DMS 273 (cell line): ENCODE data around the gene PDE8A.

Experiments used
- DNase-seq: peaks from one replicate; lab custom pipeline; 2025; ENCODE audit not compliant: unreplicated experiment; lab: John Stamatoyannopoulos, UW

Gene PDE8A

DNA sequence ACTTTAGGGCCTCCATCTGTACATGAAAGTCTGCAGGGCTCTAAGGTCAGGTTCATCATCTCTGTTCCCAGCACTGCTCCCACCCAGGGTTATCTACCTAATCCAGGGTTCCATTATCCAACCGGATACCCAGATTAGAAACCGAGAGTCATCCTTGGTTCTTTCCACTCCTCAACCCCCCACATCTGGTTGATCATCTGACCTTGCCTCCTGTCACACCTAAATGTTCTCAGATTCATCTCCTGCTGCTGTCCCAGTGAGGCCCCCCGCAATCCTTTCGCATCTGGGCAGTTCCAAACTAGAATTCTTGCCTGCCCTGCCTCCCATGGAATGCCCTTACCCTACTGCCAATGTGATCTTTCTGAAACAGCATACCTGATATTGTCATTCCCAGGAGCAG lies 136.5 kb downstream of the PDE8A start:
- no peak for DNase-seq

DNA sequence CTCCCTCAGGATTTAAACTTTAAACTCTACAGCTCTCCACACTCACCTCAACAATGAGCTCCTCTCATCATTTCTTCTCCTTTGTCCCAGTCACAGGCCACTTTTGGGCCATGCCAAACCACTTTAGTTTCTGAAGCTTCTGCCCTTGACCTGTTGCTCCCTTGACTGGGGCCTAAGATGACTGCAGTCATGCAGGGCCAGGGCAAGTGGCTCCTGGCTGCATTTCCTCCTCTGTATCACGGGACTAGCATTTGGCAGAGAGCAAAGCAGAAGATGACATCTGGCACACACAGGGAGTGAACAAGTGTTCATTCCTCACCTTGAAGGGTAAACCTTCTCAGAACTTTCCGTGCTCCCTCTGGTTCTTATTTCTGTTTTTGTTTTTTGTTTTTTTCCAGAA lies 136.9 kb downstream of the PDE8A start:
- peak; percentile 38 for DNase-seq

DNA sequence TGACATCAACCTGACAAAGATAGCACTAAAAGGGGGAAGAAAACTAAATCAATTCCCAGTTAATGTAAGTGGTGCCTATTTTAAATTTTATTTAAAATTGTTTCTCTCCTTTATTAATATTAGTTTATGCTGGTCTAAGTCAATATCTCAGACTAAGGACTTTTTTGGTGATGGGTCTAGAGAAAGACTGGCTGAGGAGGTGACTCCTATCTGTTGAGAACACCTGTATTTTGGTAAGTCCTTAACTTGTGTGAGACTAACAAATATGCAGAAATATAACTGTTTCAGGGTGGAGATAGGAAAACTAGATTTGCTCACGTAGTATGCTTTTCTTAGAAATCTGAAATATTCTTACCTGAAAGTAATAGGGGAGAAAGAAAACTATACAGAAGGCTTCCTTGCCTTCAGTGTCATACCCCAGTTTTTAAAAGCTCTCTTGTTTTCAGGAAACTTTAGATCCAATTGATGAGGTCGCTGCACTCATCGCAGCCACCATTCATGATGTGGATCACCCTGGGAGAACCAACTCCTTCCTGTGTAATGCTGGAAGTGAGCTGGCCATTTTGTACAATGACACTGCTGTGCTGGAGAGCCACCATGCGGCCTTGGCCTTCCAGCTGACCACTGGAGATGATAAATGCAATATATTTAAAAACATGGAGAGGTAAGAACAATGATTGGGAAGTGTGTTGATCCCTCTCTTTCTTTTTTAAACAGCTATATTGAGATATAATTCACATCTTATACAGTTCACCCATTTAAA lies 138.9 kb downstream of the PDE8A start:
- DNase-seq: no peak

DNA sequence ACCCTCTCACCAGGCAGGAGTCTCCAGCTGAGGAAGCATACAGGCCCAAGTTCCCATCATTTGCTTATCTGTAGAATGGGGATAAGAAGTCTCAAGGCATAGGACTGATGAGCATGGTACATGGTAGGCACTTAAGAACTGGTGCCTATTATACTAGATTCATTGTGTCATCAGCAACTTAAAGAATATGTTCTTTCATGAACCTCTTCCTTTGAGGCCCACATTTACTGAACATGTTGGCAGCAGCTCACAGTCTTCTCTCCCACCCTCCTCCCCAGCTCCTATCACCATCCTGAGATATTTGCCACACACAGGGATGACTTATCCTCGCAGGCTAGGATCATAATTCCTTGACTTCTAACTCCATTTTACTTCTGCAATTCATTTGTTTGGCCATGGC lies 142.5 kb downstream of the PDE8A start:
- DNase-seq: no peak

DNA sequence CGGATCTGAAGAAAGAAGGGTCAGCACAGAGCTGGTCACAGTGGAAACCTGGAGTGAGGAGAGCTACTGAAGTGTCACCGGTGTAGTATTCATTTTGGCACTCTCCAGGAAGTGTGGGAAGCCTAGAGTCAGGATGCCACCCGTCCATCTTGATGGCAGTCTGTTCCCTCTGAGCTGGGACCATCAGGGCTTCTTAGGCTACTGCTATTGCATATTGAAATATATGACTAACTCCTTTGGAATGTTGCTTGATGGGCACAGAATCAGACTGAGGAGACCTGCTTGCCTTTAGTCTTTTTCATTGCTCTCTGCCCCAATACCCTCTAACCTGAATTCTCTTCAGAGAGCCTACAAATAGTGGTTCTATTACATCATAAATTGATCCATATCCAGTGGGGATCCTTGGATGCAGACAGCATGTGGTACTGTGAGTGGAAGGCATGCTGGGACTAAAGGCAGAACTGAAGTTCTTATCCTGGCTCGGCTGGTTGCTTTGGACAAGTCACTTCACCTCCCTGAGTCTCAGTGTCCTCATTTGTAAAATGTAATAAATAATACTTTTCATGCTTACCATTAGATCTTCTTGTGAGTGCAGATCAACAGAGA lies 143.5 kb downstream of the PDE8A start:
- DNase-seq: no peak

DNA sequence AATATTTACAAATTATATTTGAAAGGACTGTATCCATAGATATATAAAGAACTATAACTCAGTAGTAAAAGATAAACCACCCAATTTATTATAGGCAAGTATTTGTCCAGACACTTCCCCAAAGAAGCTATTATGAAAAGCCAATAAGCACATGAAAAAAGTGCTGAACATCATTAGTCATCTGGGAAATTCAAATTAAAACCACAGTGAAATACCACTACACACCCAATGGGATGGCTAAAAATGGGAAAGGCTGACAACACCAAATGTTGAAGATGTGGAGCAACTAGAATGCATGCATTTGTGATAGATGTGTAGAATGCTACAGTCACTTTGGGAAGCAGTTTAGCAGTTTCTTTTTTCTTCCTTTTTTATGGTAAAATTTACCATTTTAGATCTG lies 147.0 kb downstream of the PDE8A start:
- no peak for DNase-seq

DNA sequence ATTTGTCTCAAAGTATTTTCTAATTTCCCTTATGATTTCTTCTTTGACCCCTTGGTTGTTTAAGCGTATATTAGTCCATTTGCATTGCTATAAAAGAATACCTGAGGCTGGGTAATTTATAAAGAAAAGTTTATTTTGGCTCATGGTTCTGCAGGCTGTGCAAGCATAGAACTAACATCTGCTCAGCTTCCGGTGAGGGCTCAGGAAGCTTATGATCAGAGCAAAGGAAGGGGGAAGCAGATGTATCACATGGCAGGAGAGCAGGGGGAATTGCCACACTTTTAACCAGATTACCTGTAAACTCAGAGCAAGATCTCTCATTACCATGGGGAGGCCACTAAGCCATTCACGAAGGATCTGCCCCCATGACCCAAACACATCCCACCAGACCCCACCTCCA lies 148.2 kb downstream of the PDE8A start:
- DNase-seq: peak; percentile 51

DNA sequence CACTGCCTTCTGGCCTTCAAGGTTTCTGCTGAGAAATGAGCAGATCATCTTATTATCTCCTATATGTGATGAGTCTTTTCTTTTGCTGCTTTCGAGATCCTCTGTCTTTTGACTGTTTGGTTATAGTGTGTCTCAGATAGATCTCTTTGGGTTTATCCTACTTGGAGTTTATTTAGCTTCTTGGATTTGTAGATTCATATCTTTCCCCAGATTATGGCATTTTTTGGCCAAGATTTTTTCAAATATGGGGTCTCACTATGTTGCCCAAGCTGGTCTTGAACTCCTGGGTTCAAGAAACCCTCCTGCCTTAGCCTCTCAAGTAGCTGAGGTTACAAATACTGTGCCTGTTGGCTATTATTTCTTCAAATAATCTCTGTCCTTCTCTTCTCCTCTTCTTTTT lies 150.3 kb downstream of the PDE8A start:
- no peak for DNase-seq

DNA sequence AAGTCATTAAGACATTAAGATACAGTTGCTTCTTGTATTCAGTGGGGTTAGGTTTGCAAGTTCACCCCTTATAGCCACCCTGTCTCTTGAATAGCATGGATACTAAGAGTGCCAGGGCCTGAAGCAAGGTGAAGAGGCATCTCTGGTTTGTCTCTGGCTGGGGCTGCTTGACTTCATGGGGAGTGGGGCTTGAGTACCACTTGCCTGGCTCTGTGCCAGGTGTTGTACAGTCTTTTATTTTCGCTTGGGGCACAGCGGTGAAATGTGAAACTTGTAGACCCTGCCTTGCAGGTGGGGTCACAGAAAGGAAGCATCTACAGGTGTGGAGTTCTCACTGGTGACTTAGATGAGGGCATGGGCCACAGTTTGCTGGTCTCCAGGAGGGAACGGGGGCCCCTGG lies 152.1 kb downstream of the PDE8A start:
- DNase-seq: no peak

DNA sequence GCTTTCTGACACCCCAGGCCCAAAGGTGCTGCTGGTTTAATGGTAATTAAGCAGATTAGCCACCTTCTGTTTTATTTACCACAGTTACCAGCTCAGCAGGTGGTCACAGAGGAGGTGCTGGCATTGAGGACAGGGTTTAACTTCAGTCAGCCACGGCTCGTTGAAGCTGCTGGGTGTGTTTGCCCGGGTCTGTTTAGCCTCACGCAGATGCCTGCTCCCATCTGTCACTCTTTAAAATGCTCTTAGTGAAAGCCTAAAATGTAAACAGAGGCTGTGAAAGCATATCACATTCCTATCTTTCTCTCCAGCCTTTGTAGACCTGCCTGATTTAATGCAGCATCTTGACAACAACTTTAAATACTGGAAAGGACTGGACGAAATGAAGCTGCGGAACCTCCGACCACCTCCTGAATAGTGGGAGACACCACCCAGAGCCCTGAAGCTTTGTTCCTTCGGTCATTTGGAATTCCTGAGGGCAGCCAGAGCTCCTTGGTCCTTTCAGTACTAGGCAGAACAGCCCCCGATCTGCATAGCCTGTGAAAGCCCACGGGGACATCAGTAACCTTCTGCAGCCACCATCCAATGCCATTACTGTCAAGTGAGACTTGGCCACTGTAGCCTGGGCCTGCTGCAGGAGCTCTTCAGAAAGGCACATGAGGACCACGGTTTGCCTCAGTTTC lies 156.0 kb downstream of the PDE8A start:
- DNase-seq: peak; percentile 95

DNA sequence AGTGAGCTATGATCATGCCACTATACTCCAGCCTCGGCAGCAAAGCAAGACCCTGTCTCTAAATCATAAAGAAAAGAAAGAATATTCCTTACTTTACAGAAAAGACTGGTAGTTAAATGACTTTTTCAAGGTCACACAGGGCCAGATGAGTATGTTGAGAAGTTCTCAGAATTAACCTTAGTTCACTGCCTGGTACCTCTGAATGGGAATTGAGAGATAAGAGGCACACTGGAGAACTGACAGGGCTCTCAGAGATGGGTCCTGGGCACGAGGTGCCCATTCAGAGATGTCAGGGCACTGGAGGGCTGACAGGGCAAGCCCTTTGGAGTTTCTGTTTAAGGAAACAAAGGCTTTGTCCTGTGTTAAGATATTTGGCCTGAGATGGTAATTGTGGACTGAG lies 157.7 kb downstream of the PDE8A start:
- no peak for DNase-seq

DNA sequence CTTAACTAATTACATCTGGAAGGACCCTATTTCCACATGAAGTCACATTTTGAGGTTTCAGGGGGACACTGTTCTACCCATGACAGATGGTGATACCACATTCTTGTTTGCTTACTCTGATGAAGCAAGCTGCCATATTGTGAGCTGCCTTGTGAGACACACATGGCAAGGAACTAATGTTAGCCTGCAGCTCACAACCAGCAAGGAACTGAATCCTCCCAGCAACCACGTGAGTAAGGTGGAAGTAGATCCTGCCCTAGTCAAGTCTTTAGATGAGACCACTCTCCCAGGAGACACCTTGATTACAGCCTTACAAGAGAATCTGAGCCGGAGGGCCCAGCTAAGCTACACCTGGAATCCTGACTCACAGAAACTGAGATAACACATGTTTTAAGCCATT lies 160.1 kb downstream of the PDE8A start:
- DNase-seq: peak; percentile 79

DNA sequence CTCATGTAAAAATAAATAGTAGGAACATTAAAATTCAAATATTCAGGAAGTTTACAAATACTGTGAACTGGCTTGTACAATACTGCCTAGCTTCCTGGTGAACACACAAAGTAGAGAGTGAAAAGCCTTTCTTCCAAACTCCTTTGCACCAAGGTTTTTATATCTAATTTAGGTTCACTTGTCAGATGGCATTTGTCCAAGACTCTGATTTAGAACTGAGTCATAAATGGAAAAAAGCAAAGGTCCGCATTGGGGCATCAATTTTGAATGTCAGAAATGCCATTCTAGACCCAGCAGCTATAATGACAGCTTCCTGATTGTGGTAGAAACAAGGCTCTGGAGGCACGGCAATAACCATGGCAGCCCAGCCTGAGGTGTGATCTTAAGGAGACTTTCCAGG lies 160.7 kb downstream of the PDE8A start:
- DNase-seq: peak; percentile 18

DNA sequence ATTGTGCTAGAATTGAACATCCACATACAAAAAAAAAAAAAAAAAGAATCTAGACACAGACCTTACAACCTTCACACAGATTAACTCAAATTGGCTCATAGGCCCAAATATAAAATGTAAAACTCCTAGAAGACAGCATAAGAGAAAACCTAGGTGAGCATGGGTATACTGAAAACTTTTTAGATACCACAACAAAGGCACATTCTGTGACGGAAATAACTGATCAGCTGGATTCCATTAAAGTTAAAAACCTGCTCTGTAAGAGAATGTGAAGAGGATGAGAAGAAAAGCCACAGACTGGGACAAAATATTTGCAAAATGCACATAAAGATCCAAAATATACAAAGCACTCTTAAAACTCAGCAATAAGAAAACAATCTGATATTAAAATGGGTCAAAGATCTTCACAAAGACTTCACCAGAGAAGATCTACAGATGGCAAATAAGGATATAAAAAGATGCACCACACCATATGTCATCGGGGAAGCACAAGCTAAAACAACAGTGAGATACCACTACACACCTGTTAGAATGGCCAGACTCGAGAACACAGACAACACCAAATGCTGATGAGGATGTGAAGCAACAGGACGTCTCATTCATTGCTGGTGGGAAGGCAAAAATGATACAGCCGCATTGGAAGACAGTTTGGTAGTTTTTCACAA lies 167.9 kb downstream of the PDE8A start:
- DNase-seq: peak; percentile 14

DNA sequence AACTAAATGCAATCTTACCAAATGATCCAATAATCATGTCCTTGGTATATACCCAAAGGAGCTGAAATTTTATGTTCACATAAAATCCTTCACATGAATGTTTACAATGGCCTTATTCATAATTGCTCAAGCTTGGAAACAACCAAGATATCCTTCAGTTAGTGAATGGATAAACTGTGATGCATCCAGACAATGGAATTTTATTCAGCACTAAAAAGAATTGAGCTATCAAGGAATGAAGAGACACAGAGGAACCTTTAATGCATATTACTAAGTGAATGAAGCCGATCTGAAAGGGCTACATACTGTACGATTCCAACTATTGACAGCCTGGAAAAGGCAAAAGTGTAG lies 168.4 kb downstream of the PDE8A start:
- DNase-seq: no peak

DNA sequence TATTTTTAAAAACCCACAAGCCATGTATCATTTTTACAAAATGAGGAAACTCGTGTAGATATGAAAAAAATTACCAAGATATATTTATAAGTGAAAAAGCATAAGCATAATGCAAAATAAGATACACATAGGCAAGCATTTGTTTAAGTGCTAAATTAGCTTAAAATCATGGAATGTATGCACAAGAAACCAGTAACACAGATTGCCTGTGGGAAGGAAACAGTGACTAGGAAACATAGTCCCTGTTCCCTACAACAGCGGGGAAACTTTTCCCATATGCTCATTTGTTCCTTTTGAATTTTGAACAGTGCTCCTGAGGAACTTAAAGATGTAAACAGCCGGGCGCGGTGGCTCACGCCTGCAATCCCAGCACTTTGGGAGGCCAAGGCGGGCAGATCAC lies 169.5 kb downstream of the PDE8A start:
- no peak for DNase-seq

DNA sequence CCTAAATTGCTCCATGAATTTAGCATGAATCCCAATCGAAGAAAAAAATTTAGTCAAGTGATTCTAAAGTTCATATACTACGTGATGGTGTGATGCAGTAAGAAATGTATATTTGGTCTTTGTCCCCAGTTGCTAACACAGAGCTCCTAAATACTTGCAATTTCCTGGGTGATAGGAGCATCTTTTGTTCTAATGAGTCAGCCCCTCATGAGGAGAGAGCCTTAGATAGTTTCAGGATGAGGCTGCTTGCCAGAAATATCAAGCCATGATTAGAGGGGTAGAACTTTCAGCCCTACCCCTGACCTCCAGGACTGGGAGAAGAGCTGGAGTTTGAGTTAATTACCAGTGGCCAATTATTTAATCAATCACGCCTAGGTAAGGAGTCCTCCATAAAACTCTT lies 170.2 kb downstream of the PDE8A start:
- DNase-seq: no peak

DNA sequence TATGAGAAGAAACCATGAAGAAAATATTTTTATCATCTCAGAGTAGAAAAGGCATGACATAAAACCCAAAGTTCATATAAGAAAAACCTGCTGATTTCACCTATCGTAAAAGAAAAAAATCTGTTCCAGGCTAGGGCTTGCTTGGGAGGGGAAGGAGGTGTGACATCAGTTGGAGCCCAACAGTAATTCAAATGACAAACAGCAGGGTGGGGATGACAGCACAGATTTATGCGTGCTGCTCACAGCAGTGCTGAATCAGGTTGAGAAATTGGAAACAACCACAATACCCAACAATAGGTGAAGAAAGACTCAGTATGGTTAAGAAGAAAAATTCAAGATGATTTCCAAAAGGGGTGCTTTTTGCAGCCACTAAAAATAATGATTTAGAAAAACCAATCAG lies 172.4 kb downstream of the PDE8A start:
- no peak for DNase-seq

DNA sequence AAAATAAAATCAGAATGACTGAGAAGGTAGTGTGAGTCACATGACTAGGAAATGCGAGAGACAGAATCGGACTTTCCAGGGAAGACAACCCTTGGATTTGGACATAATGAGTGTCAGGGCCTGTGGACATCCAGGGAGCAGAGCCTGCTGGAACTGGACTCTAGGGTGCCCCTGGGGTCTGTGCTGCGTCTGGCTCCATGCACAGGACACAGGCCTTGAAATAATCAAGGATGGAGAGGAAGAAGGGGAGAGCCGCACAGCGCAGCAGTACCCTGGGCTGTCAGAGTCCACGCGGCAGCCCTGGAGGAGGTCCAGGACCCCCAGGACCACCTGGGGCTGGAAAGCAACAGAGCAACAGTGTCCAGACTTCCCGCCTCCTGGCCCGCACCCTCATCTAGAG lies 173.7 kb downstream of the PDE8A start:
- DNase-seq: no peak

DNA sequence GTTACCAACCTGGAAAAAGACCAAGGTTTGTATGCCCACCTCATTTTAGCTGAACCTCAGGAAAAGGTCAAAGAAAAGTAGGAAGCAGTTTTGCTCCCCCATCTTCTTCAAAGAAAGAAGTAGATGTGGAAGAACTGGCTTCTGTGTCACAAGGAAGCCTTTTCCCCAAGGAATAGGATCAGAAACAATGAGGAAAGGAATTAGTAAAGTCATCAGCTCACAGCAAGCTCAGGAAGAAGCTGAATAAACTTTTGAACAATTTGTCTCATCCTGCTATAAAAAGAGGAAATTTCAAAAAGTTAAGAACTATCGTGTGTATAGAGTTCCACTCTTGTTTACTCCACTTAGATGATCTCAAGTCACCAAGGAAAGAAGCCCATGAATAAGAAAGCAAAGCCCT lies 174.2 kb downstream of the PDE8A start:
- no peak for DNase-seq

DNA sequence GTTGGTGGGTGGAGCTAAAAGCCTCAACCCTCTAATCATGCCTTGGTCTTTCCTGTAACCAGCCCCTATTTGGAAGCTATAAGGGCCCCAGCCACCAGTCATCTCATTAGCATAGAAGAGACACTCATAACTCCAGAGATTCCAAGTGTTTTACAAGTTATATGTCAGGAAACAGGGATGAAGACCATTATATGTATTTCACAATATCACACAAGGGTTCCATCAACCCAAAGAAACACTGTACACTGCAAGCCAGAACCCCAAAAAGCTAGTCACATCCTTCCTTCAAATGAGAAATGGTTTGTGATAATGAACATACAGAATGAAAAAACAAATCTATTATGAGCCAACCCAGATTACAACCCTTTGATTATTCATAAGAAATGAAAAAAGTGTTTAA lies 175.7 kb downstream of the PDE8A start:
- no peak for DNase-seq

DNA sequence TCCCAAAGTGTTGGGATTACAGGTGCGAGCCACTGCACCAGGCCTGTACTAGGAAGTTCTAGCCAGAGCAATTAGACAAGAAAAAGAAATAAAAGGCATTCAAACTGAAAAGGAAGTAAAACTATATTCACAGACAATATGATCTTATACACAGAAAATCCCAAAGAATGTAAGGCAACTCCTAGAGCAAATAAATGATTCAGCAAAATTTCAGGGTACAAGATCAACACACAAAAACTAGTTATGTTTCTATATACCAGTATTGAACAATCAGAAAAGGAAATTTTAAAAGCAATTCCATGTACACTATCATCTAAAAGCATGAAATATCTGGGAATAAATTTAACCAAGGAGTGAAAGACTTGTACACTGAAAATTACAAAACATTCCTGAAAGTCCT lies 180.6 kb downstream of the PDE8A start:
- DNase-seq: no peak
